Neuronal stem cell (in vitro differentiated cells): ENCODE results near the gene LYVE1.

Experiments used
- DNase-seq: peaks from one replicate; pipeline ENCODE4 v3.0.0-alpha.2; 2013; ENCODE audit warnings: low spot score
- H2AFZ ChIP-seq: one replicate; pipeline ENCODE4 v1.6.1; 2013; ENCODE audit warnings: mild to moderate bottlenecking, low read length, inconsistent platforms
- H2AK5ac ChIP-seq: 2 replicates; pipeline ENCODE4 v1.6.1; 2013; ENCODE audit warnings: low read depth, mild to moderate bottlenecking, inconsistent platforms, low read length, moderate library complexity, mixed read lengths
- H2BK120ac ChIP-seq: 2 replicates; pipeline ENCODE4 v1.6.1; 2013; ENCODE audit warnings: low read depth, mild to moderate bottlenecking, inconsistent platforms, low read length, moderate library complexity, mixed read lengths
- H2BK12ac ChIP-seq: one replicate; pipeline ENCODE4 v1.6.1; 2013; ENCODE audit warnings: low read length, inconsistent platforms
- H2BK15ac ChIP-seq: 2 replicates; pipeline ENCODE4 v1.6.1; 2013; ENCODE audit warnings: mild to moderate bottlenecking, low read length, inconsistent platforms, mixed read lengths
- H2BK5ac ChIP-seq: one replicate; pipeline ENCODE4 v1.6.1; 2013; ENCODE audit warnings: inconsistent platforms, mild to moderate bottlenecking, low read length, moderate library complexity
- H3K14ac ChIP-seq: one replicate; pipeline ENCODE4 v1.6.1; 2013; ENCODE audit warnings: low read length, inconsistent platforms
- H3K18ac ChIP-seq: 2 replicates; pipeline ENCODE4 v1.6.1; 2013; ENCODE audit warnings: low read length, inconsistent platforms
- H3K23ac ChIP-seq: 2 replicates; pipeline ENCODE4 v1.6.1; 2013; ENCODE audit warnings: low read depth, mild to moderate bottlenecking, mixed read lengths, low read length, inconsistent platforms; ENCODE audit not compliant: poor library complexity
- H3K27ac ChIP-seq: replicated peaks from 3 replicates; pipeline ENCODE4 v1.5.1; 2013; ENCODE audit warnings: low read length, inconsistent platforms
- H3K27me3 ChIP-seq, 3 experiments: 2 replicates each; pipeline ENCODE4 v1.6.1; 2013; ENCODE audit warnings: low read length in 3 of 3, mild to moderate bottlenecking in 2 of 3, inconsistent platforms in 1 of 3, low read depth in 1 of 3, mixed read lengths in 1 of 3, moderate library complexity in 1 of 3; ENCODE audit not compliant: control insufficient read depth in 3 of 3, insufficient read depth in 3 of 3
- H3K36me3 ChIP-seq, 2 donors: replicated peaks in 1 of 2; 2 replicates each; pipeline ENCODE4 v1.6.1; 2013; ENCODE audit warnings: low read length in 2 of 2; ENCODE audit not compliant: control insufficient read depth in 2 of 2, insufficient read depth in 2 of 2
- H3K4ac ChIP-seq: 2 replicates; pipeline ENCODE4 v1.6.1; 2013; ENCODE audit warnings: inconsistent platforms, mild to moderate bottlenecking, low read length, moderate library complexity
- H3K4me1 ChIP-seq, 2 donors: 1 replicate in 1 of 2; 2 replicates in 1 of 2; pipeline ENCODE4 v1.6.1; 2013; ENCODE audit warnings: low read length in 2 of 2, low read depth in 1 of 2; ENCODE audit not compliant: control insufficient read depth in 2 of 2, insufficient read depth in 1 of 2
- H3K4me2 ChIP-seq: one replicate; pipeline ENCODE4 v1.6.1; 2013; ENCODE audit warnings: mild to moderate bottlenecking, low read length, inconsistent platforms; ENCODE audit not compliant: insufficient read depth, poor library complexity, severe bottlenecking
- H3K4me3 ChIP-seq, 2 donors: 2 replicates each; pipeline ENCODE4 v1.5.1; 2013; ENCODE audit warnings: low read length in 2 of 2, mild to moderate bottlenecking in 2 of 2, inconsistent platforms in 1 of 2, moderate library complexity in 1 of 2
- H3K79me1 ChIP-seq: one replicate; pipeline ENCODE4 v1.6.1; 2013; ENCODE audit warnings: low read depth, mild to moderate bottlenecking, inconsistent platforms, low read length, moderate library complexity
- H3K9ac ChIP-seq: one replicate; pipeline ENCODE4 v1.6.1; 2013; ENCODE audit warnings: mild to moderate bottlenecking, low read depth, low read length, inconsistent platforms; ENCODE audit not compliant: poor library complexity
- H3K9me3 ChIP-seq, 2 donors: replicated peaks in 1 of 2; 2 replicates each; pipeline versions ENCODE3 to v1.6.1; 2013; ENCODE audit warnings: low read length in 2 of 2, mild to moderate bottlenecking in 2 of 2, inconsistent platforms in 1 of 2, low read depth in 1 of 2, mixed read lengths in 1 of 2, moderate library complexity in 1 of 2; ENCODE audit not compliant: control insufficient read depth in 2 of 2, insufficient read depth in 1 of 2
- H4K8ac ChIP-seq: one replicate; pipeline ENCODE4 v1.6.1; 2013; ENCODE audit warnings: low read depth, mild to moderate bottlenecking, inconsistent platforms, low read length, moderate library complexity
- H4K91ac ChIP-seq: one replicate; pipeline ENCODE4 v1.6.1; 2013; ENCODE audit warnings: low read length, low read depth, mild to moderate bottlenecking, inconsistent platforms; ENCODE audit not compliant: poor library complexity
- WGBS, 2 donors: extraction: QIAGEN DNeasy Blood & Tissue Kit; methylation state at CpG; one replicate each; pipeline ENCODE4 v1.1.7; 2013; ENCODE audit warnings: missing lambda C conversion rate in 2 of 2, mixed read lengths in 1 of 2; ENCODE audit not compliant: insufficient read length in 2 of 2, insufficient replicate concordance in 1 of 2; ENCODE audit errors: extremely low coverage in 2 of 2; 5-methylcytosine and 5-hydroxymethylcytosine counted together

Gene LYVE1

DNA sequence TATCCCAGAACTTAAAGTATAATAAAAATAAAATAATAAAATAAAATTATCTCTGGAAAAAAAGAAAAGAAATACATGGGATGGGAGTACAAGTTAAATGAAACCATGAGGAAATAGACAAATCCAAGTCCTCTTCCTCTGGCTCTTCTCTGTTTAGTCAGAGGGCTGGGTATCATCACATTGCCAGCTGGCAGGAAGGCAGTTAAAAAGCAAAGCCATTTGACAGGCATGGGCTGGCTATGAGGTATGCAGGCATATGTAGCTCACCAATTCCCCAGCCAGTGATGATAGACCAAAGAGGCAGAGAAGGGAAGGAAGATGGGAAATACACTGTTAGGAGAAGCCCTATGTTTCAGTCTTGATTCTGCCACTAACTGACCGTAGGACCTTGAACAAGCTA, 6.5 kb downstream of the LYVE1 start:
- no peaks in the 10 kb centered on the region for H3K79me1 ChIP-seq
- no peak overlapping the region for H4K8ac ChIP-seq
- H2AK5ac ChIP-seq, result no peak overlapping the region
- H2BK5ac ChIP-seq, result no peak overlapping the region
- no peaks in the 10 kb centered on the region for H3K9me3 ChIP-seq
- peaks cover 0 to 33% (median 0%) of the 10 kb centered on the region in 3 experiments for H3K27me3 ChIP-seq
- H2BK15ac ChIP-seq, result no peak overlapping the region
- no peak for DNase-seq
- no peak overlapping the region for H3K4me3 ChIP-seq
- no peak overlapping the region for H3K27ac ChIP-seq
- no peak overlapping the region for H4K91ac ChIP-seq
- no peak overlapping the region for H2AFZ ChIP-seq
- no peak overlapping the region for H3K23ac ChIP-seq
- H2BK12ac ChIP-seq, result no peak overlapping the region
- H3K4ac ChIP-seq, result no peak overlapping the region
- H3K18ac ChIP-seq, result no peak overlapping the region
- no peak overlapping the region for H3K9ac ChIP-seq
- no CpG with 5 or more reads among the region's 1 CpG for WGBS, 2 donors
- no peak overlapping the region for H3K4me2 ChIP-seq
- H2BK120ac ChIP-seq, result no peak overlapping the region
- no peak overlapping the region for H3K14ac ChIP-seq
- H3K4me1 ChIP-seq, result no peaks in the 10 kb centered on the region
- no peaks in the 10 kb centered on the region for H3K36me3 ChIP-seq

GRCh38 chr11:10561043-10561818, 7.2 kb downstream of the LYVE1 start:
- H3K36me3 ChIP-seq, result no peaks in the 10 kb centered on the region
- peaks cover 0 to 40% (median 0%) of the 10 kb centered on the region in 3 experiments for H3K27me3 ChIP-seq
- no peak overlapping the region for H3K9ac ChIP-seq
- H2AFZ ChIP-seq, result no peak overlapping the region
- H3K4me1 ChIP-seq, result no peaks in the 10 kb centered on the region
- H3K23ac ChIP-seq, result no peak overlapping the region
- H3K4me3 ChIP-seq, result no peak overlapping the region
- WGBS, 2 donors, result no CpG with 5 or more reads among the region's 3 CpGs
- H3K14ac ChIP-seq, result no peak overlapping the region
- no peak overlapping the region for H4K8ac ChIP-seq
- DNase-seq, result no peak
- no peak overlapping the region for H2BK15ac ChIP-seq
- no peaks in the 10 kb centered on the region for H3K79me1 ChIP-seq
- no peak overlapping the region for H3K4ac ChIP-seq
- no peak overlapping the region for H4K91ac ChIP-seq
- H3K27ac ChIP-seq, result no peak overlapping the region
- no peak overlapping the region for H2BK12ac ChIP-seq
- no peak overlapping the region for H3K18ac ChIP-seq
- H3K4me2 ChIP-seq, result no peak overlapping the region
- H2BK120ac ChIP-seq, result no peak overlapping the region
- H3K9me3 ChIP-seq, result no peaks in the 10 kb centered on the region
- H2AK5ac ChIP-seq, result no peak overlapping the region
- no peak overlapping the region for H2BK5ac ChIP-seq

DNA sequence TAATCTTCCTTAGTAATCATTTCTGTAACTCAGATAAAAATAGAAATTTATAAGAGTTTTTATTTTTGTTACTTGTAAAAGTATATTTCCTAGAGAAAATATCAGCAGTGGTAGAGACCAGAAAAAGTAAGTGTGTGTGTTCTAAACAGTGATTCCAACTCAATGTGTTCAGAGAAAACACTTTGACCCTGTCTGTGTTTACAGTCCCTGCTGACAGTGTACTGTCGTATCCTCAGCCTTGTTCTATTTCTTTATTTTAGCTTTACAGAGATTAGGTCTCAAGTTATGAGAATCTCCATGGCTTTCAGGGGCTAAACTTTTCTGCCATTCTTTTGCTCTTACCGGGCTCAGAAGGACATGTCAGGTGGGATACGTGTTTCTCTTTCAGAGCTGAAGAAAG, 10.2 kb downstream of the LYVE1 start:
- Histone ChIP-seq H3K18ac (no peak overlapping the region), H2BK5ac (no peak overlapping the region), H2BK120ac (no peak overlapping the region), H3K4ac (no peak overlapping the region), H3K36me3 (no peaks in the 10 kb centered on the region), H3K4me2 (no peak overlapping the region), H3K27ac (no peak overlapping the region), H3K27me3 (peaks cover 0 to 42% (median 0%) of the 10 kb centered on the region in 3 experiments), H3K79me1 (no peaks in the 10 kb centered on the region), H3K14ac (no peak overlapping the region), H4K8ac (no peak overlapping the region), H2AK5ac (no peak overlapping the region), H2BK12ac (no peak overlapping the region), H3K9me3 (no peaks in the 10 kb centered on the region), H3K9ac (no peak overlapping the region), H3K4me3 (no peak overlapping the region), H2BK15ac (no peak overlapping the region), H4K91ac (no peak overlapping the region), H3K23ac (no peak overlapping the region), H3K4me1 (no peaks in the 10 kb centered on the region), H2AFZ (no peak overlapping the region)
- no peak for DNase-seq
- no CpG with 5 or more reads among the region's 3 CpGs for WGBS, 2 donors

DNA sequence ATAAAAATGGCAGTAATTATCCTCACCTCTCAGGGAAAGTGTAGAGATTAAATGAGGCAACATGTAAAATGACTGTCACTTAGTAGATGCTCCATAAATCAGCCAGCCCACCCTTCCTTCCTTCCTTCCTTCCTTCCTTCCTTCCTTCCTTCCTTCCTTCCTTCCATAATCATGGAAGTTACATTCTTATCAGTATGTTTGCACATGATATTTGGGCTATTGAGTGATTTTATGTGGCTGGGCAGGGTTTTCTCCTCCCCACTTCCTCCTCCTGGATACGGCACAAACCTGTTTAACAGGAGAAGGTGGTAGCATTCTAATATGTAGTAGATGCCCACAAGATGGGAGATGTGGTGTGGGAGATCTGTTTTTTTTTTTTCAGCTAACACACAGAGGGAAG, 11.9 kb downstream of the LYVE1 start:
- Histone ChIP-seq H2BK5ac (no peak overlapping the region), H2AK5ac (no peak overlapping the region), H3K79me1 (no peaks in the 10 kb centered on the region), H3K4me1 (no peaks in the 10 kb centered on the region), H2BK15ac (no peak overlapping the region), H3K14ac (no peak overlapping the region), H3K18ac (no peak overlapping the region), H3K4ac (no peak overlapping the region), H2BK120ac (no peak overlapping the region), H2AFZ (no peak overlapping the region), H4K91ac (no peak overlapping the region), H3K4me2 (no peak overlapping the region), H2BK12ac (no peak overlapping the region), H3K4me3 (no peak overlapping the region), H4K8ac (no peak overlapping the region), H3K23ac (no peak overlapping the region), H3K9ac (no peak overlapping the region), H3K9me3 (no peaks in the 10 kb centered on the region), H3K27me3 (peaks cover 0 to 42% (median 0%) of the 10 kb centered on the region in 3 experiments), H3K27ac (no peak overlapping the region), H3K36me3 (no peaks in the 10 kb centered on the region)
- no CpG with 5 or more reads among the region's 1 CpG for WGBS, 2 donors
- DNase-seq, result no peak
